Osteocyte (in vitro differentiated cells): ENCODE data around the gene ASGR2. TPM values are rescaled to one million over a fixed set of nuclear protein-coding genes. Genes with fewer than 3 reads are reported as not detected.

Experiments
- DNase-seq: peaks from one replicate; pipeline ENCODE4 v3.0.0; 2021; ENCODE audit warnings: mixed read lengths; ENCODE audit not compliant: unreplicated experiment; ENCODE audit errors: extremely low spot score
- H3K27ac Mint-ChIP-seq: one replicate; pipeline ENCODE4 v1.8.0; 2021; ENCODE audit warnings: mild to moderate bottlenecking, mixed read lengths; ENCODE audit not compliant: unreplicated experiment
- H3K27me3 Mint-ChIP-seq: one replicate; pipeline ENCODE4 v1.8.0; 2021; ENCODE audit warnings: mixed read lengths; ENCODE audit not compliant: unreplicated experiment
- H3K36me3 Mint-ChIP-seq: one replicate; pipeline ENCODE4 v1.8.0; 2021; ENCODE audit warnings: mixed read lengths; ENCODE audit not compliant: unreplicated experiment
- H3K4me1 Mint-ChIP-seq: one replicate; pipeline ENCODE4 v1.8.0; 2021; ENCODE audit warnings: mixed read lengths; ENCODE audit not compliant: unreplicated experiment
- H3K4me3 Mint-ChIP-seq: one replicate; pipeline ENCODE4 v1.8.0; 2021; ENCODE audit warnings: mild to moderate bottlenecking, moderate library complexity, mixed read lengths; ENCODE audit not compliant: unreplicated experiment
- H3K9me3 Mint-ChIP-seq: one replicate; pipeline ENCODE4 v1.8.0; 2021; ENCODE audit warnings: mixed read lengths; ENCODE audit not compliant: unreplicated experiment
- total RNA-seq: library from RNA; stranded (reverse); gene quantifications from 2 replicates; pipeline ENCODE4 v1.2.1, GENCODE V29; 2021
- TF ChIP-seq, protein P1 (sequence below): fragments of 200-600 bp; sonication (generic); IDR thresholded peaks from 2 replicates; pipeline ENCODE4 v1.5.0; 2021; ENCODE audit warnings: antibody characterized with exemption, mild to moderate bottlenecking, moderate library complexity

Gene ASGR2
- total RNA-seq, 1 donor from 2014 or later: not detected

GRCh38 chr17:7136266-7136877, 21.8 kb upstream of the ASGR2 start:
- H3K27ac Mint-ChIP-seq: no peak overlapping the region
- H3K27me3 Mint-ChIP-seq: peaks cover 47% of the 10 kb centered on the region
- TF ChIP-seq, protein P1, sequence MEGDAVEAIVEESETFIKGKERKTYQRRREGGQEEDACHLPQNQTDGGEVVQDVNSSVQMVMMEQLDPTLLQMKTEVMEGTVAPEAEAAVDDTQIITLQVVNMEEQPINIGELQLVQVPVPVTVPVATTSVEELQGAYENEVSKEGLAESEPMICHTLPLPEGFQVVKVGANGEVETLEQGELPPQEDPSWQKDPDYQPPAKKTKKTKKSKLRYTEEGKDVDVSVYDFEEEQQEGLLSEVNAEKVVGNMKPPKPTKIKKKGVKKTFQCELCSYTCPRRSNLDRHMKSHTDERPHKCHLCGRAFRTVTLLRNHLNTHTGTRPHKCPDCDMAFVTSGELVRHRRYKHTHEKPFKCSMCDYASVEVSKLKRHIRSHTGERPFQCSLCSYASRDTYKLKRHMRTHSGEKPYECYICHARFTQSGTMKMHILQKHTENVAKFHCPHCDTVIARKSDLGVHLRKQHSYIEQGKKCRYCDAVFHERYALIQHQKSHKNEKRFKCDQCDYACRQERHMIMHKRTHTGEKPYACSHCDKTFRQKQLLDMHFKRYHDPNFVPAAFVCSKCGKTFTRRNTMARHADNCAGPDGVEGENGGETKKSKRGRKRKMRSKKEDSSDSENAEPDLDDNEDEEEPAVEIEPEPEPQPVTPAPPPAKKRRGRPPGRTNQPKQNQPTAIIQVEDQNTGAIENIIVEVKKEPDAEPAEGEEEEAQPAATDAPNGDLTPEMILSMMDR: peak; percentile 96
- no peak overlapping the region for H3K4me3 Mint-ChIP-seq
- H3K36me3 Mint-ChIP-seq: no peaks in the 10 kb centered on the region
- no peak for DNase-seq
- H3K4me1 Mint-ChIP-seq: peaks cover 9% of the 10 kb centered on the region
- H3K9me3 Mint-ChIP-seq: no peaks in the 10 kb centered on the region

- Mint-ChIP-seq H3K9me3 (no peaks in the 10 kb centered on the region), H3K4me1 (peaks cover 12% of the 10 kb centered on the region), H3K4me3 (no peak overlapping the region), H3K36me3 (no peaks in the 10 kb centered on the region), H3K27me3 (peaks cover 47% of the 10 kb centered on the region), H3K27ac (no peak overlapping the region)
- DNase-seq: no peak
- TF ChIP-seq, protein P1: no peak
Measured at GRCh38 chr17:7133916-7134315, 19.3 kb upstream of the ASGR2 start.

DNA sequence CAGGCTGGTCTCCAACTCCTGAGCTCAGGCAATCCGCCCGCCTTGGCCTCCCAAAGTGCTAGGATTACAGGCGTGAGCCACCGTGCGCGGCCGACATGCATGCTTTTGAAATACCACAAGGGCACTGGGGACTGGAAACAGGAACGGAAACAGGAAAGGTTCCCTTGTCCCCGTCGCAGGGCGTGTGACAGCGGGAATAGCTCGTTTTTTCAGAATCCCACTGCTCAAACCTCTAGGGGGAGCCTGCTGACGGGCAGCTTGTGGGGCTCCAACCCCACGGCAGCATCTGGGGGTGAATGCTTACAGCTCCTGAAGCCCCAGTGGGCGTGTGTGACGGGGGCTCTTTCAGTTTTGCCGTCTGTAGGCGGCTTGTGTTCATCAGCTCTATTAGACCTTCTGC, 18.8 kb upstream of the ASGR2 start:
- Mint-ChIP-seq H3K27ac (no peak overlapping the region), H3K27me3 (peaks cover 51% of the 10 kb centered on the region), H3K4me3 (no peak overlapping the region), H3K4me1 (peaks cover 12% of the 10 kb centered on the region), H3K36me3 (no peaks in the 10 kb centered on the region), H3K9me3 (no peaks in the 10 kb centered on the region)
- no peak for DNase-seq
- TF ChIP-seq, protein P1: peak; percentile 24

DNA sequence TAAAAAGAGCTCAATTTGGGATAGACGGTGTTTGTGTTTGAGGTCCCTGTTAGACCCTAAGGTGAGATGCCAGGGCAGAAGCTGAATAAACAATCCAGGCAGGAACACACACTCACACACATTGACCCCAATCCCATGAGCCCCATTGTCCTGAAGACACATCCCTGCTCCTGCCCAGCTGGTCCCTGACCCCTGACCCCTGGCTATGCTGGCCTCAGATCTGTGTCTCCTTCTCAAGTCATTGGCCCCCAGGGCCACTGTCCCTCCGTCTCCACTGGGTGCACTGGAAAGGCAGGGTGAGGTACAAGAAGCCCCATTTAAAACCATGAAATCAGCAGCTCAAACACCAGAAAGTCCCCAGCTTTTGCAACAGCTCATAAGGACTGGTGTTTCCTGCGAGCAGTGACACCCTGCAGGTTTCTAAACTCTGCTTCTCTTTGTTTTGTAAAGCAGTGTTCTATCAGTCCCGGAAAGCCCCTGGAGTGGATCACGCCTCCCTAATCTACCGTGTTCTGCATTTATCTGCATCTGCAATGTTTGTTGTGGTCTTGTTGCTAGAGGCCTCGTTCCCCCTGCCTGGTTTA, 18.0 kb upstream of the ASGR2 start:
- no peaks in the 10 kb centered on the region for H3K36me3 Mint-ChIP-seq
- no peak overlapping the region for H3K27ac Mint-ChIP-seq
- H3K27me3 Mint-ChIP-seq: peaks cover 50% of the 10 kb centered on the region
- H3K4me1 Mint-ChIP-seq: peaks cover 15% of the 10 kb centered on the region
- H3K4me3 Mint-ChIP-seq: no peak overlapping the region
- DNase-seq: no peak
- no peaks in the 10 kb centered on the region for H3K9me3 Mint-ChIP-seq
- TF ChIP-seq, protein P1: no peak

DNA sequence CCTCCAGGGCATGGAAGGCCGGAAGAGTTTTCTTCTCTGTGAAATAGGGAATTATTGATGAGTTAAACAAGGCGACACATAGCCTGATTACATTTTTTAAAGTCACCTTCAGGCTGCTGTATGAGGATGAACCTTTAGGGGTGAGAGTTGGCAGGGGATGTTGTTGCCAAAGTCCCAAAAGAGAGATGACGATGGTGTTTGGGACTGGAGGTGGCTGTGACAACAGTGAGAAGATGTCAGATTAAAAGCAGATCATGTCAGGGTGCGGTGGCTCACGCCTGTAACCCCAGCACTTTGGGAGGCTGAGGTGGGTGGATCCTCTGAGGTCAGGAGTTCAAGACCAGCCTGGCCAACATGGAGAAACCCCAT, 16.8 kb upstream of the ASGR2 start:
- Mint-ChIP-seq H3K4me3 (no peak overlapping the region), H3K9me3 (no peaks in the 10 kb centered on the region), H3K4me1 (peaks cover 15% of the 10 kb centered on the region)

More for the DNA sequence above, 16.8 kb upstream of the ASGR2 start:
- no peaks in the 10 kb centered on the region for H3K36me3 Mint-ChIP-seq
- TF ChIP-seq, protein P1: no peak
- peaks cover 43% of the 10 kb centered on the region for H3K27me3 Mint-ChIP-seq
- H3K27ac Mint-ChIP-seq: no peak overlapping the region
- no peak for DNase-seq
